ENCODE data around the gene NAV2.
"Not testable (repeated sequence)": the region's sequence is repeated elsewhere in the genome, so short reads cannot be mapped to it uniquely, and the experiment has no call there.

Gene NAV2

GRCh38 chr11:19907008-19907579, 194.5 kb downstream of the NAV2 start:
- DNase-seq: no peak

- DNase-seq: no peak
Measured at GRCh38 chr11:19907839-19908238, 195.2 kb downstream of the NAV2 start.

- no peak for DNase-seq
Measured at GRCh38 chr11:19910931-19911330, 198.3 kb downstream of the NAV2 start.

- DNase-seq: no peak
Measured at GRCh38 chr11:19912115-19912957, 199.7 kb downstream of the NAV2 start.

GRCh38 chr11:19912958-19913892, 200.6 kb downstream of the NAV2 start:
- DNase-seq: no peak

GRCh38 chr11:19913893-19914249, 201.2 kb downstream of the NAV2 start:
- DNase-seq: no peak

GRCh38 chr11:19915808-19916207, 203.2 kb downstream of the NAV2 start:
- no peak for DNase-seq

GRCh38 chr11:19917069-19917468, 204.4 kb downstream of the NAV2 start:
- no peak for DNase-seq

- DNase-seq: no peak
Measured at GRCh38 chr11:19918302-19919049, 205.8 kb downstream of the NAV2 start.

GRCh38 chr11:19919050-19919561, 206.5 kb downstream of the NAV2 start:
- DNase-seq: no peak

GRCh38 chr11:19920982-19921381, 208.3 kb downstream of the NAV2 start:
- DNase-seq: no peak

GRCh38 chr11:19921976-19922688, 209.5 kb downstream of the NAV2 start:
- no peak for DNase-seq

- DNase-seq: no peak
Measured at GRCh38 chr11:19922689-19923035, 210.0 kb downstream of the NAV2 start.

GRCh38 chr11:19923626-19924025, 211.0 kb downstream of the NAV2 start:
- no peak for DNase-seq

GRCh38 chr11:19924311-19924710, 211.7 kb downstream of the NAV2 start:
- no peak for DNase-seq

- DNase-seq: no peak
Measured at GRCh38 chr11:19924716-19925115, 212.1 kb downstream of the NAV2 start.

GRCh38 chr11:19927403-19927802, 214.8 kb downstream of the NAV2 start:
- DNase-seq: not testable (repeated sequence)

GRCh38 chr11:19929147-19929546, 216.5 kb downstream of the NAV2 start:
- DNase-seq: no peak

- DNase-seq: no peak
Measured at GRCh38 chr11:19929655-19930054, 217.0 kb downstream of the NAV2 start.

- no peak for DNase-seq
Measured at GRCh38 chr11:19931141-19931770, 218.6 kb downstream of the NAV2 start.

GRCh38 chr11:19931771-19932369, 219.2 kb downstream of the NAV2 start:
- DNase-seq: no peak

All from NCI-H2081 (cell line).